ENCODE data around the gene MYF6.

Gene MYF6

DNA sequence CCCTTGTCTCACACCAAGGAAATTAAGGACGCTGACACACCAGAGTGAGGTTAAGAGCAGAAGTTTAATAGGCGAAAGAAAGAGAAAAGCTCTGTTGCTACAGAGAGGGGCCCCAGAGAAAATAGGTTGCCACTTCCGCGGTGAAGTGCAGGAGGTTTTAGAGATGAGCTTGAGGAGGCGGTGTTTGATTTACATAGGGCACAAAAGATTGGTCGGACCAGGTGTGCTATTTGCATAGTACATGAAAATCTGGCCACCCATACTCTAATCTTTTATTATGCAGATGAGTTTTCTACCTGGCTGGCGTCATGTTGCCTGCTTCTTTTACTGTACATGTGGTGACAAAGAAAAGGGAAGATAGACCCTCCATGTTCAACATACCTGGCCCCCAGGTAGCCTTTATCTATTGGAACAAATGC is 23.3 kb upstream of the MYF6 start:
- no peaks in the 10 kb centered on the region for H3K36me3 ChIP-seq (ENCODE audit: control insufficient read depth, insufficient read depth, low read length)
- no peak overlapping the region for H3K27ac ChIP-seq (ENCODE audit: low read depth, low read length, severe bottlenecking)
- no peak overlapping the region for H3K4me3 ChIP-seq (ENCODE audit: extremely low read depth, insufficient read depth, low read length, poor library complexity, severe bottlenecking)
- WGBS, 2 experiments (ENCODE audit: insufficient coverage in 2 of 2) = 31 to 39% methylated on average over 4 to 5 of the region's 7 CpGs
- H3K4me1 ChIP-seq (ENCODE audit: control insufficient read depth, insufficient read depth, low read length, poor library complexity, severe bottlenecking) = no peaks in the 10 kb centered on the region
- H3K9me3 ChIP-seq (ENCODE audit: control insufficient read depth, low read length) = no peaks in the 10 kb centered on the region

DNA sequence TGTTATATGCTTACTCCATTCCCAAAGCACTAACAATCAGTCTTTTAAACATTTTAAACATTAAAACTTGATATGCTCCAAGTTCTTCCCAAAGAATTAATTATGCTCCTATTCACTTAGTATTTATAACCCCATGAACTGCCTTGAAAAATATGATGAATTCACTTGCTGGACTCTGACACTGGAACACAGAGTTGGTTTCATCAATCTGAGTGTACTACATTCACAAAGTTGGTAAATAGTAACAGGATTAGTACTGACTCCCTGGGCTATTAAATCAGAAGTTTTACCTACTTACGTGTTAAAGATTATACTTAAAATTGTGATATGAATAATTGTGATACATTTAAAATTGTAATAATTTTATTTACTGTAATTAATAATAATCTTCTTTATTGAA is 17.3 kb upstream of the MYF6 start:
- H3K36me3 ChIP-seq (ENCODE audit: control insufficient read depth, insufficient read depth, low read length) = no peaks in the 10 kb centered on the region
- no peak overlapping the region for H3K27ac ChIP-seq (ENCODE audit: low read depth, low read length, severe bottlenecking)
- no peaks in the 10 kb centered on the region for H3K4me1 ChIP-seq (ENCODE audit: control insufficient read depth, insufficient read depth, low read length, poor library complexity, severe bottlenecking)
- H3K4me3 ChIP-seq (ENCODE audit: extremely low read depth, insufficient read depth, low read length, poor library complexity, severe bottlenecking) = no peak overlapping the region
- no peaks in the 10 kb centered on the region for H3K9me3 ChIP-seq (ENCODE audit: control insufficient read depth, low read length)
- WGBS, 2 experiments (ENCODE audit: insufficient coverage in 2 of 2) = no CpG with 5 or more reads among the region's 1 CpG

DNA sequence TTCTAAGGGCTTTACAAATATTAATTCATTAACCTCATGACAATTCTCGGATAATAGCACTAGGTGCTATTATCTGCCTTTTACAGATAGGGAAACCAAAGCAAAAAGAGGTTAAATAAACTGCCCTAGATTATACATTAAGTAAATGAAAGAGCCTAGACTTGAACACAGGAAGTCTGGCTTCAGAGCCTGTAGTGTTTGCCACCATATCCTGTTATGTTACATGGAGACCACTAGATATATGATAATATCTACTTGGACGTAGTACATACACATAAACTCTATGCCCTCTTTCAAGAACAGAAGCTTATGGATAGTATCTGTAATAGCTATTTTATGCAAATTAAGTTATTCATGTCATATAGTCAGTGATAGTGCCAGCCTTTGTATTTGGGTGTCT is 16.9 kb upstream of the MYF6 start:
- Histone ChIP-seq H3K27ac (ENCODE audit: low read depth, low read length, severe bottlenecking) (no peak overlapping the region), H3K4me3 (ENCODE audit: extremely low read depth, insufficient read depth, low read length, poor library complexity, severe bottlenecking) (no peak overlapping the region), H3K9me3 (ENCODE audit: control insufficient read depth, low read length) (no peaks in the 10 kb centered on the region), H3K4me1 (ENCODE audit: control insufficient read depth, insufficient read depth, low read length, poor library complexity, severe bottlenecking) (no peaks in the 10 kb centered on the region), H3K36me3 (ENCODE audit: control insufficient read depth, insufficient read depth, low read length) (no peaks in the 10 kb centered on the region)
- WGBS, 2 experiments (ENCODE audit: insufficient coverage in 2 of 2) = no CpG with 5 or more reads among the region's 2 CpGs

DNA sequence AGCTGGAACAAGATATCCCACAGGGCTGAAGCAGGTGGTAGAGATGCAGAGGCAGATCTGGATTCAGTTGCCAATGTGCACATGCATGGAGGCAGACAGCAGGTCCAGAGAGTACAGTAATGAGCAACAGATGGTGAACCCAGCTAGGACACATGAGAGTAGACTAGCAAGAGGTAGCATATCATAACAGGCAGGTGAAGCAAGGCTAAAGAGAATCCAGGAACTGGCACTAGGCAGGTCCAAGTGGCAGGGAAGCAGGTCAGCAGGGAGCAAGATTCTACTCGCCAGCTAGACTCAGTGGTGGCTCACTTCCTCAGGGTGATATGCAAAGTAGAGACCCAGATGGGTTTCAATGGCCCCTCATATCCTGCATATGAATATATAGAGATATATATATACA is 15.3 kb upstream of the MYF6 start:
- Histone ChIP-seq H3K36me3 (ENCODE audit: control insufficient read depth, insufficient read depth, low read length) (no peaks in the 10 kb centered on the region), H3K4me1 (ENCODE audit: control insufficient read depth, insufficient read depth, low read length, poor library complexity, severe bottlenecking) (no peaks in the 10 kb centered on the region), H3K4me3 (ENCODE audit: extremely low read depth, insufficient read depth, low read length, poor library complexity, severe bottlenecking) (no peak overlapping the region), H3K27ac (ENCODE audit: low read depth, low read length, severe bottlenecking) (no peak overlapping the region), H3K9me3 (ENCODE audit: control insufficient read depth, low read length) (no peaks in the 10 kb centered on the region)
- WGBS, 2 experiments (ENCODE audit: insufficient coverage in 2 of 2) = no CpG with 5 or more reads among the region's 1 CpG

DNA sequence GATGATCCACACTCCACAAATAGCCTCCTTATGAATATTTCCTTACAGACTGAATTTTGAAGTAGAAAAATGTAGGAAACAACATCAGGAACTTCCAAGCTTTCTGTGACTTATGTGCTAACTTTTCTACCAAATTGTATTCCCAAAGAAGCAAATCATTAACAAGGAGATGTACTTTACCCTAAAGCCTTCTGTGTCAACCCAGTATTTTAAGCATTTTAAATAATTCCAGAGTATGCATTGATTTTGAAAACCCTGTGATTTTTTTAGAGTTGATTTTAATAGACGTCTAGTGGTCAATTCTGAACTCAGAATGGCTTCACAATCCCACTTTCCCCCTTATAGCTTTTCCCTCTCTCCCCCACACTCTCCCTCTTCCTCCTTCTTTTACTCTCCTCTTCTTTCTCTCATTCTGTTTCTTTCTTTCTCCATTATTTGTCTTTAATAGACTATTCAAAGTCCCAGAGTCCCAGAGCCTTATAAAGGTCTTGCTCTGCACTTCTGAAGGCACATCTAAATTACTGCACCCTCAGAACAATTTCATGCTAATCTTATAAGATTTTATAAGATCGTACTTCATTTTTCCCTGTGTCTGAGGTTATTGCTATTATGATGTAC is 10.1 kb upstream of the MYF6 start:
- H3K27ac ChIP-seq (ENCODE audit: low read depth, low read length, severe bottlenecking) = no peak overlapping the region
- H3K4me1 ChIP-seq (ENCODE audit: control insufficient read depth, insufficient read depth, low read length, poor library complexity, severe bottlenecking) = no peaks in the 10 kb centered on the region
- no CpG with 5 or more reads among the region's 2 CpGs for WGBS, 2 experiments (ENCODE audit: insufficient coverage in 2 of 2)
- H3K4me3 ChIP-seq (ENCODE audit: extremely low read depth, insufficient read depth, low read length, poor library complexity, severe bottlenecking) = no peak overlapping the region
- H3K9me3 ChIP-seq (ENCODE audit: control insufficient read depth, low read length) = no peaks in the 10 kb centered on the region
- H3K36me3 ChIP-seq (ENCODE audit: control insufficient read depth, insufficient read depth, low read length) = no peaks in the 10 kb centered on the region

DNA sequence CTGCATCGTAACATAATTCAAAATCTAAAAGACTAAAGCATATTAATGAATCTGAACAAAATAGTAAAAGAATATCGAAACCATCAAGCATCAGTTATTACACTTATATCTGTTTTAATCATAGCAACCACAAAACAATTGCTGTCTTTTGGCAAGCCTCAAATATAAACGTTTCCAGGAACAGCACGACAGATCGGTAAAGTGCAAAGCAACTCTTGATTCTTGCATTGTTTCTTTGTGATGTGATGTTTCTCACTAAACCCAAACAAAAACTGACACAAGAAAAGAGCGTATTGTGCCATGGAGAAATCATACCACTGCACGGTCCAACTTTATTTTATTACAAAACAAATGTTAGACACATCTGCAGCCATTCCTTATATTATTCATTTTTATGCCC is 9.2 kb upstream of the MYF6 start:
- no peaks in the 10 kb centered on the region for H3K36me3 ChIP-seq (ENCODE audit: control insufficient read depth, insufficient read depth, low read length)
- H3K27ac ChIP-seq (ENCODE audit: low read depth, low read length, severe bottlenecking) = no peak overlapping the region
- H3K4me1 ChIP-seq (ENCODE audit: control insufficient read depth, insufficient read depth, low read length, poor library complexity, severe bottlenecking) = no peaks in the 10 kb centered on the region
- 80% methylated on average over 2 to 3 of the region's 7 CpGs for WGBS, 2 experiments (ENCODE audit: insufficient coverage in 2 of 2)
- H3K4me3 ChIP-seq (ENCODE audit: extremely low read depth, insufficient read depth, low read length, poor library complexity, severe bottlenecking) = no peak overlapping the region
- no peaks in the 10 kb centered on the region for H3K9me3 ChIP-seq (ENCODE audit: control insufficient read depth, low read length)

DNA sequence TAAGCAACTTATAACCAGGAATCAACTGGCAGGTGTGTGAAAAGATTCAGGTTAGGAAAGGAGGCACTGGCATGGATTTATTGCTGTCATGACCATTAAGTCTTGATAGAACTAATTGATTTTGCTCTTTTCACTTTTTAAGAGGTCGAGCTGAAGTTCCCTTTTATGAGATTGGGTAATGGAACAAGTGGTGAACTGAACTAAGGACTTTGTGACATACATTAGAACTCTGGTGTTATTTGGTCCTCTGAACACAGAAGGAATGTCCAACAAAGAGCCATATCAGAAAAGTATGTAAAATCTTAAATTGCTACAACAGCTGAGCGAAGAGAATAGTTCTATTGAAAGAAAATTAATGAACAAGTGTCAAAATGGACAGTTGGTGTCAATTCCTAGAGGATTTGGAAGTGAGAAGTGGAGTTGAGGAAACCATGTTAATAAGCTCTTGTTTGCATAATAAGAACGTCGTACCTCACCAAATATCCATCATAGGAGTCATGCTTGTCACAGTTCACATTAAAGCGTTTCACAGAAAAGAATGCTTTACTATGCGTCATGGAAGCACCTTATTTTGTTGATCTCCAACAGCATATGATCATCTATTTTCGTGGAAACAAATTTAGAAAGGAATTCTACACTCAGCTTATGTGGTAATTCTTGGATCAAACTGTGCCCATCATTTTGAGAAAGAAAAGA is 8.4 kb upstream of the MYF6 start:
- no peaks in the 10 kb centered on the region for H3K4me1 ChIP-seq (ENCODE audit: control insufficient read depth, insufficient read depth, low read length, poor library complexity, severe bottlenecking)
- no peak overlapping the region for H3K27ac ChIP-seq (ENCODE audit: low read depth, low read length, severe bottlenecking)
- no peaks in the 10 kb centered on the region for H3K9me3 ChIP-seq (ENCODE audit: control insufficient read depth, low read length)
- H3K36me3 ChIP-seq (ENCODE audit: control insufficient read depth, insufficient read depth, low read length) = no peaks in the 10 kb centered on the region
- WGBS, 2 experiments (ENCODE audit: insufficient coverage in 2 of 2) = 81 to 84% methylated on average over 5 to 7 of the region's 7 CpGs
- H3K4me3 ChIP-seq (ENCODE audit: extremely low read depth, insufficient read depth, low read length, poor library complexity, severe bottlenecking) = no peak overlapping the region

DNA sequence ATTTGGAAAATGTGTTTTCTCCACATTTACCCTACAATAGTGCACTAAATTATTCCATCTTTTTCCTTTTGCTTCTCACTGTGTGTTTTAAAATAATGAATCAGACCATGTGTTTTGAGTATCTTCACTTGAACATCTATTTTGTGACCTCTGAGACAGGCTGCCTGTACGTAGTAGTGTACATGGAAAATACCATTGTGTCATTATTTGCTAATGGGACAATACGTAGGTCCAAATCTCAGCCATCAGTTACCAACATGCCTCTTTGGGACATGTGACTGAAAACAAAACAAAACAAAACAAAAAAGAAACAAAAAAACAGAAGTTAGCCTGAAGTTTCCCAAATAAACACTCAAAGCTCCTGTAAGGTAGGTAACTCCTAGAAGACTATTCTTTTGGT is 7.1 kb upstream of the MYF6 start:
- no peak overlapping the region for H3K27ac ChIP-seq (ENCODE audit: low read depth, low read length, severe bottlenecking)
- H3K36me3 ChIP-seq (ENCODE audit: control insufficient read depth, insufficient read depth, low read length) = no peaks in the 10 kb centered on the region
- no peak overlapping the region for H3K4me3 ChIP-seq (ENCODE audit: extremely low read depth, insufficient read depth, low read length, poor library complexity, severe bottlenecking)
- WGBS, 2 experiments (ENCODE audit: insufficient coverage in 2 of 2) = no CpG with 5 or more reads among the region's 2 CpGs
- H3K9me3 ChIP-seq (ENCODE audit: control insufficient read depth, low read length) = no peaks in the 10 kb centered on the region
- H3K4me1 ChIP-seq (ENCODE audit: control insufficient read depth, insufficient read depth, low read length, poor library complexity, severe bottlenecking) = no peaks in the 10 kb centered on the region

DNA sequence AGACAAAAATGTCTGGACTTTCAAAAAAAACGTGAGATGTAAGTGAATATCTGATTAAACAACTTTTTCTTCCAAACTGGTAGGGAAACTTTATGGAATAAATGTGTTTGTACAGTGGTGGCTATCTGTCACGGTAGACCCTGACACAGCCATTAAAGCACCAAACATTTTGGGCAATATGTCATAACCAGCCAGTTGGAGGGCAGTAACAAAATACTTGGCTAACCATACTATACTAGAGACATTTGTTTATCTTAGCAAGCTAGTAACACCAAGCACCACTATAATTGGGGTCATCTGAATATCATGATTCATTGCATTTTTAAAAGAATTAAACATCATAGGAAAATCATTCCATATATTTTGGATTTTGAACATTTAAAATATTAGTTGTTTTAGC is 6.0 kb upstream of the MYF6 start:
- Histone ChIP-seq H3K4me3 (ENCODE audit: extremely low read depth, insufficient read depth, low read length, poor library complexity, severe bottlenecking) (no peak overlapping the region), H3K27ac (ENCODE audit: low read depth, low read length, severe bottlenecking) (no peak overlapping the region), H3K9me3 (ENCODE audit: control insufficient read depth, low read length) (no peaks in the 10 kb centered on the region), H3K36me3 (ENCODE audit: control insufficient read depth, insufficient read depth, low read length) (no peaks in the 10 kb centered on the region), H3K4me1 (ENCODE audit: control insufficient read depth, insufficient read depth, low read length, poor library complexity, severe bottlenecking) (no peaks in the 10 kb centered on the region)
- no CpG with 5 or more reads among the region's 2 CpGs for WGBS, 2 experiments (ENCODE audit: insufficient coverage in 2 of 2)

DNA sequence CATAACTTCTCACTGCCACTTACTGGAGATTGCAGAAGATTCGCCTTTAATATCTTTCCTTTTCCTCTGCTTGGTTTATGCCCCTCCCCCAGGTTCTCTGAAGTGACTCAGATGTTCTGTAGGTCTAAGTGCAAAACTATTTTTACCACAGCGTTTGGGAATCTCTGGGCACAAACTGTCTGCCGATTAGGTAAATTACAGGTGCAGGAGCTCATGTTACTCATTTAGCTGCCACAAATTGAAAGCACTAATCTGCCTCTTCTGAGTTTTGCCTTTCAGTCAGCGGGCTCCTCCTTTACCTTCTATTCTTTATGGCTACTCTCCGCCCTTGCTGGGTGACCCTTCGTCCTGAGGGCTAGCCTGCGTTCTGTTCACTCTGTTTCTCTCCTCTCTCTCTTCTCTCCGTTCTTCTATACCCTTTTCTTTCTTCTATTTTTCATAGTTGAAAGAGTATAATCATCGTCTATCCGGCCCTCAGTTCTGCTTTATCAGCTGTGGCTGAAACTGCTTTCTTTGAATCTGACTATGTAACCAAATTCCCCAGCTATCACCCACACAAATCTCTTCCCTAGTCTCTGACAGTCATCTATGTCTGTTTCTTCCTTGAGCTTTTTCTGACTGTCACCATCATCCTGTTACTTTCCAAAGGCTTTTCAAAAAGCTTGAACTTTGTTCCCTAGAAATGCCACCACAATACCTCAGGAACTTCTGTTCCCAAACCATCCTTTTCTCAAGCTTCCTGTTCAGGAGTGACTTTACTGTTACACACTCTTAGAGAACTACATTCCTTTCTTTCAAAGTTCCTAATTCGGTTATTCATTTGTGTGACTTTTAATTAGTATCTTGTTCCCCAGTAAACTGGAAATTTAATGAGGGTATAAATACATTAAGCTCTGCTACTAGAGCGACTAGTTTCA is 4.3 kb upstream of the MYF6 start:
- Histone ChIP-seq H3K4me3 (ENCODE audit: extremely low read depth, insufficient read depth, low read length, poor library complexity, severe bottlenecking) (no peak overlapping the region), H3K27ac (ENCODE audit: low read depth, low read length, severe bottlenecking) (no peak overlapping the region), H3K36me3 (ENCODE audit: control insufficient read depth, insufficient read depth, low read length) (no peaks in the 10 kb centered on the region), H3K9me3 (ENCODE audit: control insufficient read depth, low read length) (no peaks in the 10 kb centered on the region), H3K4me1 (ENCODE audit: control insufficient read depth, insufficient read depth, low read length, poor library complexity, severe bottlenecking) (no peaks in the 10 kb centered on the region)
- 75% methylated on average over 7 to 8 of the region's 12 CpGs for WGBS, 2 experiments (ENCODE audit: insufficient coverage in 2 of 2)
